ENCODE results near the gene VAMP1.

Gene VAMP1

GRCh38 chr12:6434205-6435140 is 36.0 kb downstream of the VAMP1 start:
- Histone ChIP-seq H3K4me1 (ENCODE audit: insufficient read depth, low read length, severe bottlenecking) (peaks cover 54% of the 10 kb centered on the region), H3K36me3 (ENCODE audit: insufficient read depth, low read length) (no peaks in the 10 kb centered on the region), H3K9ac (ENCODE audit: low read length) (peak overlapping the region; percentile 58), H3K9me3 (ENCODE audit: low read length) (no peaks in the 10 kb centered on the region), H3K4me3 (ENCODE audit: low read depth, low read length, poor library complexity, severe bottlenecking) (no peak overlapping the region), H3K27ac (ENCODE audit: low read depth, low read length, poor library complexity, severe bottlenecking) (peak overlapping the region; percentile 89), H3K27me3 (ENCODE audit: insufficient read depth, low read length) (no peaks in the 10 kb centered on the region), H3K9me2 (ENCODE audit: low read depth, low read length) (no peaks in the 10 kb centered on the region), H4K20me1 (ENCODE audit: insufficient read depth, low read length) (no peaks in the 10 kb centered on the region), H3K4me2 (ENCODE audit: low read length) (peak overlapping the region; percentile 54), H3K79me2 (ENCODE audit: insufficient read depth, low read length) (no peaks in the 10 kb centered on the region), H3F3A (ENCODE audit: insufficient read depth, low read length) (peaks cover under 1% of the 10 kb centered on the region; the same call in 1 of the 2 replicates), H2AFZ (ENCODE audit: low read length) (no peak overlapping the region)
- TF ChIP-seq EZH2 (IDR thresholded peaks at IDR 0.05; ENCODE audit: borderline replicate concordance, low read length): no peak
- no peak for TF ChIP-seq CTCF (IDR thresholded peaks at IDR 0.05; ENCODE audit: low read length)

GRCh38 chr12:6432991-6433390 is 37.5 kb downstream of the VAMP1 start:
- H3K4me2 ChIP-seq (ENCODE audit: low read length): peak overlapping the region; percentile 54
- H3K27ac ChIP-seq (ENCODE audit: low read depth, low read length, poor library complexity, severe bottlenecking): peak overlapping the region; percentile 89
- no peak overlapping the region for H2AFZ ChIP-seq (ENCODE audit: low read length)
- H3F3A ChIP-seq (ENCODE audit: insufficient read depth, low read length): no peaks in the 10 kb centered on the region; the same call in 1 of the 2 replicates
- no peaks in the 10 kb centered on the region for H3K9me2 ChIP-seq (ENCODE audit: low read depth, low read length)
- H3K9ac ChIP-seq (ENCODE audit: low read length): peak overlapping the region; percentile 58
- H3K79me2 ChIP-seq (ENCODE audit: insufficient read depth, low read length): no peaks in the 10 kb centered on the region
- H3K4me3 ChIP-seq (ENCODE audit: low read depth, low read length, poor library complexity, severe bottlenecking): no peak overlapping the region
- TF ChIP-seq EZH2 (IDR thresholded peaks at IDR 0.05; ENCODE audit: borderline replicate concordance, low read length) (no peak), CTCF (IDR thresholded peaks at IDR 0.05; ENCODE audit: low read length) (no peak)
- H3K27me3 ChIP-seq (ENCODE audit: insufficient read depth, low read length): no peaks in the 10 kb centered on the region
- no peaks in the 10 kb centered on the region for H3K36me3 ChIP-seq (ENCODE audit: insufficient read depth, low read length)
- peaks cover 64% of the 10 kb centered on the region for H3K4me1 ChIP-seq (ENCODE audit: insufficient read depth, low read length, severe bottlenecking)
- H3K9me3 ChIP-seq (ENCODE audit: low read length): no peaks in the 10 kb centered on the region
- H4K20me1 ChIP-seq (ENCODE audit: insufficient read depth, low read length): no peaks in the 10 kb centered on the region

- Histone ChIP-seq H3K4me3 (ENCODE audit: low read depth, low read length, poor library complexity, severe bottlenecking) (peak overlapping the region; percentile 22), H3K4me2 (ENCODE audit: low read length) (peak overlapping the region; percentile 48), H3K4me1 (ENCODE audit: insufficient read depth, low read length, severe bottlenecking) (peaks cover 90% of the 10 kb centered on the region), H2AFZ (ENCODE audit: low read length) (peak overlapping the region; percentile 19; the same call in 1 of the 2 replicates), H3K9me3 (ENCODE audit: low read length) (no peaks in the 10 kb centered on the region), H3K9me2 (ENCODE audit: low read depth, low read length) (no peaks in the 10 kb centered on the region), H3K27ac (ENCODE audit: low read depth, low read length, poor library complexity, severe bottlenecking) (peak overlapping the region; percentile 89), H3K27me3 (ENCODE audit: insufficient read depth, low read length) (no peaks in the 10 kb centered on the region), H3F3A (ENCODE audit: insufficient read depth, low read length) (peaks cover 5% of the 10 kb centered on the region; the same call in 1 of the 2 replicates), H3K36me3 (ENCODE audit: insufficient read depth, low read length) (no peaks in the 10 kb centered on the region), H3K79me2 (ENCODE audit: insufficient read depth, low read length) (no peaks in the 10 kb centered on the region), H4K20me1 (ENCODE audit: insufficient read depth, low read length) (no peaks in the 10 kb centered on the region), H3K9ac (ENCODE audit: low read length) (peak overlapping the region; percentile 57)
- no peak for TF ChIP-seq CTCF (IDR thresholded peaks at IDR 0.05; ENCODE audit: low read length)
- no peak for TF ChIP-seq EZH2 (IDR thresholded peaks at IDR 0.05; ENCODE audit: borderline replicate concordance, low read length)
These were observed 40.1 kb downstream of the VAMP1 start for GRCh38 chr12:6430124-6430989.
